ENCODE data around the gene WHRN. TPM values are rescaled to one million over a fixed set of nuclear protein-coding genes. Genes with fewer than 3 reads are reported as not detected.

The WHRN gene
- total and polyA plus RNA-seq, 2 of the 13 experiments (the other 11 are each of a cell fraction or from before 2014, with no cell fraction given), result 2.3 to 5.3 TPM

- TF ChIP-seq ZHX2 (IDR thresholded peaks at IDR 0.05; ENCODE audit: low read depth), result no peak
- TF ChIP-seq ZHX2 (CRISPR knock-in tag; IDR thresholded peaks at IDR 0.05; ENCODE audit: borderline replicate concordance), result no peak
- no peak for TF ChIP-seq MEF2D (CRISPR knock-in tag; IDR thresholded peaks at IDR 0.05)
- TF ChIP-seq IRX3 (CRISPR knock-in tag; IDR thresholded peaks at IDR 0.05; ENCODE audit: borderline replicate concordance, low read depth), result no peak
- no peak for TF ChIP-seq HNRNPUL1 (IDR thresholded peaks at IDR 0.05; ENCODE audit: low read depth, low read length)
- no peak for TF ChIP-seq ZNF367 (CRISPR knock-in tag; IDR thresholded peaks at IDR 0.05; ENCODE audit: borderline replicate concordance)
- TF ChIP-seq SPEN (CRISPR knock-in tag; IDR thresholded peaks at IDR 0.05; ENCODE audit: low read depth), result no peak
- TF ChIP-seq DMTF1 (CRISPR knock-in tag; IDR thresholded peaks at IDR 0.05), result no peak
- TF ChIP-seq E2F2 (CRISPR knock-in tag; IDR thresholded peaks at IDR 0.05; ENCODE audit: borderline replicate concordance), result no peak
- TF ChIP-seq ARNT2 (CRISPR knock-in tag; IDR thresholded peaks at IDR 0.05; ENCODE audit: low read depth), result no peak
- TF ChIP-seq ZKSCAN8 (CRISPR knock-in tag; IDR thresholded peaks at IDR 0.05; ENCODE audit: borderline replicate concordance), result no peak
- no peak; the same call in 1 of the 2 replicates for TF ChIP-seq PITX1 (CRISPR knock-in tag; IDR thresholded peaks at IDR 0.05)
These were observed at the start of gene WHRN (continued) for GRCh38 chr9:114505187-114506081.

Data from HepG2 (cell line).